CD4-positive, alpha-beta T cell treated with Interleukin-21 for 1 hour (primary cell): Measurements from ENCODE around the gene ZNF774.
A peak's percentile ranks its signal among the peaks of the same experiment; 100 is the strongest.
"Not testable (repeated sequence)": the region's sequence is repeated elsewhere in the genome, so short reads cannot be mapped to it uniquely, and the experiment has no call there.

Source experiments
- DNase-seq: peaks from one replicate; pipeline ENCODE4 v3.0.0-alpha.2; 2020

ZNF774 gene

DNA sequence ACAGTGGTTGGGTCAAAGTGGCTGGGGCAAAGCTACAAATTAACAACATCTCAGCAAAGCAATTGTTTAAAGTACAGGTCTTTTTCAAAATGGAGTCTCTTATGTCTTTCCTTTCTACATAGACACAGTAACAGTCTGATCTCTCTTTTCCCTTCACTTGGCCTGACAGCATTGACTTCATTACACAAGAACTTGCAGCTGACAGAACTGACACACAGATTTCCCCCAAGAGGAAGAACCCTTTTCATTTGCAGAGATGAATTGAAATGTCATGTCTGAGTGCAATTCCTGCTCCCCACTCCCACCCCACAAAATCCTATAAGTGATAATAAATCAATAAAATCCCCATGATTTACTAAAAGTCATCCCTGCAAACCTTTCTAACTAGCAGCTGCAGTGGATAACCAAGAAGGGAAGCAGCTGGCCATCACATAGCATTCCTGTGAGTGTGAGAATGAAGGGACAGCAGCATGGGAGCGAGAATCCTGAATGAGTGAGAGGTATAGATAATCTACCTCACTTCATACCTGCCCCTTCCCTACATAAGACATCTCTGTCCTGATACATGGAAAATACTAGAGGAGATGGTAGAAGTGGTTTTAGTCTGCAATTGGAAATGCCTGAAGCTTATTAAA is 4.5 kb upstream of the ZNF774 start:
- not testable (repeated sequence) for DNase-seq

DNA sequence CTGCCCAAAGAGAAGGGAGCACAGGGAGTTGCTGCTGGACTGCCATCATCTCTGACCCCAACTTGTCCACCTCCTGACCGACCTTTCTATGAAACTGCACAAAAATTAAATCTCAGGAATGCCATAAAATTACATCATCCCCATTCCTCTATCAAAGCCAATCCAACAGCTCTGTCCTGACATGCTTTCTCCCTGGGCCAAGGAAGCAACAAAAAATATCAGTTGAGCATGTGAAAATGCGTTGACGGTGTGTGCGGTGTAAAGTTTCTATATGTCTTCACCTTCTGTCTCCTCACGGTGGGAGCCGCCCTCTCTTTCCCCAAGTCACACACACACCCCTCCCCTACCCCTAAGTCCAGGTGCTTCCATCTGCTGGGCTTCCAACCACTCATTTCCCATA is 3.6 kb upstream of the ZNF774 start:
- no peak for DNase-seq

DNA sequence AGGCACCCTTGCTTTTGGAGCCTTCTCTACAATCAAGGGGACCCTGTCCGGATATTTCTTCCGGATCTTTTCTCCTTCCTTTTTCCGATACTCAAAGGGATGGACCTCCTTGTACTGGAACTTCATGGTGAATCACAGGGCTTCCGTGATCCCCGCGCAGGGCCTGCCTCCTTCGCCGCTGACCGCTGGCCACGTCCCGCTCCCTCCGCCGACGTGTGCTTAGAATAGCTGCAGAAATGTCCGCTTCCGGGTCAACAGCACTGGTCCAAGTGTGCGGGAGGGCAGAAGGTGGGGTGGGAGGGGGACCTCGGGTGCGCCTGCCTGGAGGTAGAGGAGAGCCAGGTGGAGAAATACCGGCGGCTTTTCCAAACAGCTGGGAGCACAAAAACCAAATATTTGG is 3.0 kb upstream of the ZNF774 start:
- DNase-seq = no peak

DNA sequence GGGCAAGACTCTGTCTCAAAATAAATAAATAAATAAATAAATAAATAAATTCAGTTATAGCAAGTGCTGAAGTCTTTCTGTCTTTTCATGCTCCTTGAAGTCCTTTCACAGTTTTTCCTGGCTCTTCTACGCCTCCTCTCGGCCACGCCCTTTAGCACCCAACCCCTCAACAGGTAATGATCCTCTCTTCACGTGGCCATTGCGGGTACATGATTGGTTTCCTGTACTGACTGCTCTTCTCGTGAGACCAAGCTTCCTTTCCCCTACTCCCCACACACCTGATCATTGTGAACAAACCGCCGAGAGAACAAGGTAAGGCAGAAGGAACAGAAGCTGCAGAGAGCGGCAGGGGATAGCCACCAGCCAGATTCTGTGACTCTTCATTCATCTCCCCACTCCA is 2.3 kb upstream of the ZNF774 start:
- DNase-seq = peak; percentile 19

DNA sequence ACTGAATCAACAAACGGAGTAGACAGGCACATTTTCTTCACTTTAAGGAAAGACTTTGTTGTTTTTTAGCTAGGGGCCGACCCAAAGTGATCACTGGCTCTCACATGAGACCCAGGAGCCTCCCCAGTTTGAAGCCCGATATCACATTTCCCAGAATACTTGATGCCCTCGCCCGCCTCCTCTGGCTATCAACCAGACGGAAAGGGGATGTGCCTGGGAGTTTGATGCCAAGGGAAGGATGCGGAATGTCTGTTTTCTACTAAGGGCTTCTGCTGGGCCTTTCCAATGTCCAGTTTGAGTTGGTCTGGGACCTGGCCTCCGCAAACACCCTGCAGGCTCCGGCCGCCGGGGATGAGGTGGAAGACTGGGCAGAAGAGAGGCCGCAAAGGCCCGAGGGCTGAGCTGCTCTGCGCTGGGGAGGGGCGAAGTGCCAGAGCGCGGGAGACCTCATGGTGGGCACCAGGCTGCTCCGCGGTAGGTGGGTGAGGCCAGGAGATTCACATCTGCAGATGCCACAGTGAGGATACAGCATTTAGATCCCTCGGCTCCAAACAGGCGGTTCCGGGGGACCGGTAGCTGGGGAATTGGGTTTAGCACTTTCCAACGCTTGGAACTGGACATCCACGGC is 491 bp upstream of the ZNF774 start:
- no peak for DNase-seq

DNA sequence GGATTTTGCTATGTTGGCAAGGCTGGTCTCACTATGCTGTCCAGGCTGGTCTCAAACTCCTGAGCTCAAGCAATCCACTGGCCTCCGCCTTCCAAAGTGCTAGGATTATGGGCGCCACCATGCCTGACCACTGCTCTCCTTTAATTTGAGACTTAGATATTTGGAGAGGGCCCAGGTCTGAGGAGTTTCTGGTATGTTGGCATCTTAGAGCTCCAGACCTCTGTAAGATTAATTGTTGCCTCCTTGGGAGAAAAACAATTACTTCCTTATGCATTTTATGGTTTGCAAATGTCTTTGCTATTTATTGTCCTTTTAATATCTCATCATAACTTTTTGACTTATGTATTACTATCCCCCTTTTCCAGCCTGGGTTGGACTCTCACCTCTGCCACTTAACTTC is 2.9 kb downstream of the ZNF774 start:
- DNase-seq = no peak

DNA sequence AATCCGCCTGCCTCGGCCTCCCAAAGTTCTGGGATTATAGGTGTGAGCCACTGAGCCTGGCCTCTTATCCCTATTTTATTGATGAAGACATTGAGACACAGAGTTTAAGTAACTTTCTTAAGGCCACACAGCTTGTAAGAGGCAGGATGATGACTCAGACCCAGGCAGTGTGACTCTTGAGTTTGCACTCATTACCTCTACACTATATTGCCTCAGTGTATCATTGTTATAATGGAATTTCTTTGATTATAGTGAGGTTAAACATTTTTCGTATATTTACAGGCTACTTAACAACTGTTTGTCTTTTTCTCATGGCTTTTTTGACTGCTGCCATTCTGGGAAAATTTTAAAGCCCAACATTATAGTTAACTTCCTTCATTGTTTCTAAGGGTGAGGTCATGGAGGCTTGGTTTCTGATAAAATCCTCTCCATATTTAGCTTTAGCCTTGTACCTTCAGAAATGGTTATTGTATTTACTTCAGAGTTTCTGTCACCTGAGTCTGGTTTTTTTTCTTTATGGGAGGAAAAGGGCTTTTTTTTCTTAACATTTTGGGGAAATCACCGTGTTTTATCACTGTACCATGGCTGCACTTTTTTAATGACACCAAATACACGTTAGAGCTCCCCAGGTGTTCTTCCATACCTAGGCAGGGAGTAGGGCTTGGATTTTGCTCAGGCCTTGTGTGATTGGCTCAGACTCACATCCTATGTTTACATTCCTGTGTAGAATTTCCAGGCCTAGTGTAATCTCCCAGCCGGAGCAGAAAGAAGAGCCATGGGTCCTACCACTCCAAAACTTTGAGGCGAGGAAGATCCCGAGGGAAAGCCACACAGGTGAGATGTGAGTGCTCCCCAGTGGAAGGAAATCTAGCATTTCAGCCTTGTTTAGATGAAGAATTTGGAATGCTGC is 6.3 kb downstream of the ZNF774 start:
- no peak for DNase-seq

DNA sequence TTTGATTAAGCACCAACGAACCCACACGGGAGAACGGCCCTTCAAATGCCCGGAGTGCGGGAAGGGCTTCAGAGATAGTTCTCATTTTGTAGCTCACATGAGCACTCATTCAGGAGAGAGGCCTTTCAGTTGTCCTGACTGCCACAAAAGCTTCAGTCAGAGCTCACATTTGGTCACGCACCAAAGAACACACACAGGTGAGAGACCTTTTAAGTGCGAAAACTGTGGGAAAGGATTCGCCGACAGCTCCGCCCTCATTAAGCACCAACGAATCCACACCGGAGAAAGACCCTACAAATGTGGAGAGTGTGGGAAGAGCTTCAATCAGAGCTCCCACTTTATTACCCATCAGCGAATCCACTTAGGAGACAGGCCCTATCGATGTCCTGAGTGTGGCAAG is 8.7 kb downstream of the ZNF774 start:
- no peak for DNase-seq

DNA sequence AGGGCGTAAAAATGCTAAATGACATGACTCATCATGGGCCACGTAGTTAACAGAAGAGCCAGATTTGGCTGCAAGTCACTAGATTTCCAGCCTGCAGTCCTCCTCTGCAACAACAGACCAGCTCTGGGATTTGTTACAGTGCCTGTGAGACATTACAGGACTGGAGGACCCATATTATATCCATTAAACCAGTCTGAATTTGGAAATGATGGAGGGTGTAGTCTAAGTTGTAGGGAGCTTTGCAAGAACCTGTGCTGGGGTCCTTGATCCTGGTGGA is 10.8 kb downstream of the ZNF774 start:
- no peak for DNase-seq

DNA sequence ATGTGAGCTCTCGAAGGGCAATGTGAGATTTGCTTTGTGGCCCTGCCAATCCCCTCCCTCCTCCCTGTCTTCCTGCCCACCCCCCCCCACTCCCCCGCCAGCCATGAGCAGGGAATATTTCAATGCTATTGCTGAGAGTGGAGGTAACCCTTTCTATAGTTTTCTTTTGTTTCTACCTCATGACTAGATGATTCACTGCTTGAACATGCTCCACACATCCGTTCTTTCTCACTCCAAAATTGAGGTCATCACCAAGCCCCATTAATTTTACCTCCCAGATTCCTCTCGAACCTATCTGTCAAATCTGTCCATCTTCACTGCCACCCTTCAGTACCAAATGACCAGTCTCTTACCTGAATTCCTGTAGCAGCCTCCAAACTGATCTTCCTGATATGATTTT is 12.2 kb downstream of the ZNF774 start:
- DNase-seq = no peak

DNA sequence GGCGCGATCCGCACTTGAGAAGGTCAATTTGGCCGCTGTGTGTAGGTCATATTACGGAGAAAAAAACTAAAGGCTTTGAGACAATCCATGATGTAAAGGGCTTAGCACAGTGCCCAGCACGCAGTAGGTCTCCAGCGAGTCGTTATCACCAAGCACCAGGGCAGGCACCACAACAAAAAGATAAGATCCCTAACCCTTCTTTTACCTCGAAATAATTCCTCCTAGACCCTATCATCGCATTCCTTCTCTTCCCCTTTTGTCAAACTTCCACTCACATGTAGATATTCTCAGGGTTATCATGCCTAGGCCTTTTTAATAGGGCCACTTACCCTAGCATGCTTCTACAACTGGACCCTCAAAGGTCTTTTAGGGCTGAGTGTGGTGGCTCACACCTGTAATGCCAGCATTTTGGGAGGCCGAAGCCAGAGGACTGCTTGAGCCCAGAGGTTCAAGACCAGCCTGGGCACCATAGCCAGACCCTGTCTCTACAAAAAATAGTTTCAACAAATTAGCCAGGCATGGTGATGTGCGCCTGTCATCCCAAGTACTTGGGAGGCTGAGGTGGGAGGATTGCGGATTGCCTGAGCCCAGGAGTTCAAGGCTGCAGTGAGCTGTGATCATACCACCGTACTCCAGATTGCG is 13.5 kb downstream of the ZNF774 start:
- no peak for DNase-seq

DNA sequence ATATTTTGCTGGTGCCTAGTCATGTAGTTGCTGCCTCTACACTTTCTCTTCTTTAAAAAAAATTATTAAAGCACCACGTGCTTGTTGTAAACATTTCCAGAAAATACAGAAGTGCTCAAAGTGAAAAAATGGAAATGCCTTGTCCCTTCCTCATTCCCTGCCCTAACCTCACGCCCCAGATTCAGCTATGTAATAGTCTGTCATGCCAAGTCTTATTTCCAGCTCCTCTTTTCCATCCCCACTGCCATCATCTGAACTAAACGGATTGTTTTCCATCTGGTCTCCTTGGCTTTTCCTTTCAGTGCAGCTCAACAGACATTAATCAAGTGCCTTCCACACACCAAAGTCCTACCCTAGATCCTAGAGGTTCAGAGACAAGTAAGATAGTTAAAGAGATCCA is 15.5 kb downstream of the ZNF774 start:
- no peak for DNase-seq

DNA sequence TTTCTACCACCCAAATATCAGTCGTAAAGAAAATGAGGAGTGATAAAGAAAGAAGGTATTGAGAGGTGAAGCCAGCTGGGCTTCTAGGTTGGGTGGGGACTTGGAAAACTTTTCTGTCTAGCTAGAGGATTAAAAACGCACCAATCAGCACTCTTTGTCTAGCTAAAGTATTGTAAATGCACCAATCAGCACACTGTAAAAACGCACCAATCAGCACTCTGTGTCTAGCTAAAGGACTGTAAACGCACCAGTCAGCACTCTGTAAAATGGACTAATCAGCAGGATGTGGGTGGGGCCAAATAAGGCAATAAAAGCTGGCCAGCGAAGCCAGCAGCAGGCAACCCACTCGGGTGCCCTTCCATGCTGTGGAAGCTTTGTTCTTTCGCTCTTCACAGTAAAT is 23.0 kb downstream of the ZNF774 start:
- DNase-seq = no peak

DNA sequence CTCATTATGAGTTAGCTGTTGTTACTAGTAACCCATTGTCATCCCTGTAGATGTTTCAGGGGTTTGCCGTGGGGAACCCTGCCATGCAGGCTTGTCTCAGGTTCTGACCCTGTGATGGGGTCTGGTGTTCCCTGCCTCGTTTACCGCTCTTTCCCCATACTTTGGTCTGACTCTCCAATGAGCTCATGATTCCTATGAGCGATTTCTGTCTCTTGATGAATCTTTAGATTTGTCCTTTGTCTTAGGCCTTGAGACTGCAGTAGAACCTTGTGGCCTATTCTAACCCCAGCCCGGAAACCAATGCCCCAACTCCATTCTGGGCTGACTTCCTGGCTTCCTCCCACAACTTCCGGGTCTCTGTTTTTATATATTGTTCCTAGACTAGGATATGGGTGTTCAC is 24.7 kb downstream of the ZNF774 start:
- peak; percentile 82 for DNase-seq

DNA sequence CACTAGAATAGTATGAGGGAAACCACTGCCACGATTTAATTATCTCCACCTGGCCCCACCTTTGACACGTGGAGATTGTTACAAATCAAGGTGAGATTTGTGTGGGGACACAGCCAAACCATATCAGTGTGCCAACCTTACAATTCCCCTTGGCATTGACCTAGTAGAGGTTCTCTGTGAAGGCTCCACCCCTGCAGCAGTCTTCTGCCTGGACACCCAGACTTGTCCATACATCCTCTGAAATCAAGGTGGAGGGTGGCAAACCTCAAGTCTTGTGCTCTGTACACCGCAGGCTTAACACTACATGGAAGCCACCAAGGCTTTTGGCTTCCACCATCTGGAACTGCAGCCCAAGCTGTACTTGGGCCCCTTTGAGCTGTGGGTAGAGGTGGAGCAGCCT is 27.2 kb downstream of the ZNF774 start:
- DNase-seq = no peak

DNA sequence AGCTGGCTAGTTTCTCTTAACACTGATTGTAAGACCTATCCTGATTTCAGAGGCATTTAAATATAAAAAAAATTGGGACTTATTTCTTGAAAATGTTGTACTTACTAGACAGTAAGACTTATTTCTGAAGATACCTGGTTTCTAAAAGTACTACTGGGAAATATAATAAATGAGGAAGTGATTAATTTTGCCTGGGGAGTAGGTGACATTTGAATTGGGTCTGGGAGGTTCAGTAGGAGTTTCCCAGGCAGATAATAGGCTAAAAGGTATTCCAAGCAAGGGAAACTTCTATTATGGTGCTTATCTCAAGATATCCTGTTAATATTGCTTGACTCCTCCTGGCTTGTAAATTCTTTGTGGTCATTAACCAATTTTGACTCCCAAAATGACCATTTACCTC is 29.4 kb downstream of the ZNF774 start:
- no peak for DNase-seq

DNA sequence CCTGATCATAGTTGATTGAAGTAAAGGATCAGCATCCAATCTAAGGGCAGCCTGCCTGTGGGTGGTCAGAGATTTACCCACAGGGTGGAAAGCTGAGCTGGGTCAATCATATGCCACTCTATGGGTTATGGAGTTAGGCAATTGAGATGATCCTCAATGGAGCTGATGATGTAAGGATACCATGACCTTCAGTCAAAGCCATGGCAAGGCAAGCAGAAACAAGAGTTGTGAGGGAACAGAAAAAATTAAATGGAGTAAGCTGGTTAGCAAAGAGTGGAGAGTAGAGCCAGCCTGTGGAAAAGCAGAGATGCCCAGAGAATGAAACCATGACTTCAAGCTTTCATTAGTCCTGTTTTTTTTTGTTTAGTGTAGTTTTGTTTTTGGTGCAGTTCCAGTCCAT is 30.2 kb downstream of the ZNF774 start:
- DNase-seq = no peak

DNA sequence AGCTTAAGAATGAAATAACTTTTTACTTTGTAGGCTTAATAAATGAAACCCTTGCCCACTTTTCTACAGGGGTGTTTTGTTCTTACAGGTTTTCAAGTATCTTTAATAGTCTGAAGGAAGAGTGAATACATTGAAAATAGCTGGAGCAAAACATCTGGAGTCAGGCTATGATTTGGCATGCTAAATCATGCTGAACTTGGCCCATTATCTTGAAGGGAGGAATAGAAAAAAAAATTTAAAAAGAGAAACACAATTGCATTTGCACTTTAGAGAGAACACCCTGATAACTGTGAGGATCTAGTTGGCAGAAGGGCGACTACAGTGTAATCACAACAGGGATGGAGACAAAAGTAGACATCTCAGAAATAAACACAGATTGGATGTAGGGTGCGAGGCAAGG is 34.1 kb downstream of the ZNF774 start:
- DNase-seq = no peak

DNA sequence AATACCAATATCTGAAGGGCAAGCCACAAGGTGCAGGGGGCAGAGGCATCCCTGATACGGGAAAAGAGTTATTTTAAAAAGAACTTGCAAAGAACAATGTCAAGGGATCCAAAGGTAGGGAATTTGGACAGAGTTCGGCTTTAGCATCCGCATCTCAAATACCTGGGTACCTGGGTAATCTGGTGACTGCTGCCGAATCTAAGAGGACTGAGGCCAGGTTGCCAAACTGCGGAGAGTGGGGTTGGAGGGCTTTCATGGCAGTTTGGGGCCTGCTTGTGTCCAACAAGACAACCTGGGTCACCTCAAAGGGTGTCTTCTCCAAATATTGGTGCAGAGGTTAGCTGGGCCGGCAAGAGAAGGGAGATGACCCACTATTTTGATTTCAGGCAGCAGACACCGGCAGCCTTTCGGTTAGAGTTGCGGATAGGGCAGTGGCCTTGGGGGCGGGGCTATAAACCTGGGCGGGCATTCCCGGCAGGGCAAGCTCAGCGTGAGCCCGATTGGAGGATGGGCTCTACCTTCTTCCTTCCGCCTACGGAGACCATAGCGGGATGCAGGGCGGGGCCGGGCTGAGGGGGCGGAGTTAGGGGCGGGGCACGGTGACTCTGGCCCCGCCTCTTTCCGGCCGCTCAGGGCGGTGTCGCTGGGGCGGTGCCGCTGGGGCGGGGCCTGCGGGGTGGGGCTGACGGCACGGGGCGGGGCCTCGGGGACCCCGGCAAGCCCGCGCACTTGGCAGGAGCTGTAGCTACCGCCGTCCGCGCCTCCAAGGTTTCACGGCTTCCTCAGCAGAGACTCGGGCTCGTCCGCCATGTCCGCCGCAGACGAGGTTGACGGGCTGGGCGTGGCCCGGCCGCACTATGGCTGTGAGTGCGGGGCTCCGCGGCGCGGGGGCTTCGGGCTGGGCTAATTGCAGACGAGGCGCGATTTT is 35.7 kb downstream of the ZNF774 start, which contains the start of gene IQGAP1:
Gene IQGAP1, plus strand, starts transcription at position 709 of the 928 bp plus-strand sequence. Its CDS starts 100 bp downstream, at position 809.
- DNase-seq = peak; percentile 99

DNA sequence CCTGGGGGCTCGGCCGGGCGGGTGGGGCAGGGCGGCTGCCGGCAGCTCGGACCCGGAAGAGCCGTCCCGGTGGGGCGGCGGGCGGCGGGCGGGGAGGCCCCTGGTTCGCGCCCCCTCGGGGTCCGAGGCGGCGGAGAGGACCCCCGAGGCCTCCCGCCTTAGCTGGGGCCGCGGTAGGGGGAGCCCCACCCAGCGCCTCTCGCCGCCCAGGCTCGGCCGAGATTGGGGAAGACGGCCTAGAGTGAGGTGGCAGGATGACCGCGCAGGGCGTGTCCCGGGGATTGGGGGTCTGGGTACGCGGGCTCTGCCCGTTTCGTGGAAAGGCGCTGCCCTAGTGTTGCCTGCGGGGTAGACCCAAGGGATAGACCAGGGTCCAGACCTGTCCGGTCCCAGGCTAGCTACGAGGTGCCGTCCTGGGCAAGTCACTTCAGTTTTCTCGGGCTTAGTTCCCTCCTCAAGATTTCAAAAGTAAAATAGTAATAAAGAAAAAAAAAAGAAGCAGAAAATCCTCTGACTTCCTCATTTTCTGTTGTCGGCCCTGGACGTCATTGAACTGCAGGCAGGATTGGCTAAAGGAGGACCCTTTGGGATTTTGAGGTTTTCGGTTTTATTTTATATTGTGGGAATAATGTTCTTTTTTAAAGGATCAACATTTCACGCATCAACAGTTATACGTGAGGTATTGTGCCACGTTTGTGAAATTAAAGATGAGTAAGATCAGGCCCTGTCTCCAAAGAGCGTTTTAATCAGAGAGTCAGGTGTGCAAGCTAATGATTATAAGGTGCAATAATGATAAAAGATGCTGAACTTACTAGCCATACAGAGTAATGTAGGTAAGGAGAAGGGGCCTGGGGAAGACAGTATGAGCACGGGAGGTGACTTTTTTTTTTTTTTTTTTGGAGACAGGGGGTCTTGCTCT is 36.6 kb downstream of the ZNF774 start:
- peak; percentile 65 for DNase-seq

DNA sequence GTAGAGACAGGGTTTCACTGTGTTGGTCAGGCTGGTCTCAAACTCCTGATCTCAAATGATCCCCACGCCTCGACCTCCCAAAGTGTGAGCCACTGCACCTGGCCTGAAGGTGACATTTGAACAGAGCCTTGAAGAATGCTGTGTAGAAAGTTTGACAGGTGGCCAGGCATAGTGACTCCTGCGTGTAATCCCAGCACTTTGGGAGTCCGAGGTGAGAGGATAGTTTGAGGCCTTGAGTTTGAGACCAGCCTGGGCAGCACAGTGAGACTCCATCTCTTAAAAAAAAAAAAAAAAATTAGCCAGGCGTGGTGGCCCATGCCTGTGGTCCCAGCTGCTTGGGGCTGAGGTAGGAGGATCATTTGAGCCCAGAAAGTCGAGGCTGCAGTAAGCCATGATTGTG is 37.4 kb downstream of the ZNF774 start:
- no peak for DNase-seq
